ENCODE data around the gene SLC5A1.

Gene SLC5A1

GRCh38 chr22:32042924-32043323, at the start of gene SLC5A1:
Gene SLC5A1 (plus strand): TSS chr22:32043261. CDS start chr22:32043282, 21 bp downstream.
- DNase-seq (ENCODE audit: low read depth in 2 of 2) = no peak

- no peak for DNase-seq (ENCODE audit: low read depth in 2 of 2)
Measured at GRCh38 chr22:31995046-31995445, 48.0 kb upstream of the SLC5A1 start.

GRCh38 chr22:31995807-31996206, 47.3 kb upstream of the SLC5A1 start:
- no peak for DNase-seq (ENCODE audit: low read depth in 2 of 2)

GRCh38 chr22:31998784-31999385, 44.2 kb upstream of the SLC5A1 start:
- no peak for DNase-seq (ENCODE audit: low read depth in 2 of 2)

- DNase-seq (ENCODE audit: low read depth in 2 of 2) = no peak
Measured at GRCh38 chr22:32000181-32000580, 42.9 kb upstream of the SLC5A1 start.

GRCh38 chr22:32005453-32005852, 37.6 kb upstream of the SLC5A1 start:
- DNase-seq (ENCODE audit: low read depth in 2 of 2) = no peak

GRCh38 chr22:32013200-32013599, 29.9 kb upstream of the SLC5A1 start:
- no peak for DNase-seq (ENCODE audit: low read depth in 2 of 2)

- no peak for DNase-seq (ENCODE audit: low read depth in 2 of 2)
Measured at GRCh38 chr22:32016081-32016480, 27.0 kb upstream of the SLC5A1 start.

GRCh38 chr22:32018056-32018455, 25.0 kb upstream of the SLC5A1 start:
- DNase-seq (ENCODE audit: low read depth in 2 of 2) = no peak

GRCh38 chr22:32020117-32020516, 22.9 kb upstream of the SLC5A1 start:
- DNase-seq (ENCODE audit: low read depth in 2 of 2) = no peak

- no peak for DNase-seq (ENCODE audit: low read depth in 2 of 2)
Measured at GRCh38 chr22:32021716-32022115, 21.3 kb upstream of the SLC5A1 start.

- DNase-seq (ENCODE audit: low read depth in 2 of 2) = no peak
Measured at GRCh38 chr22:32023251-32023827, 19.7 kb upstream of the SLC5A1 start.

- no peak for DNase-seq (ENCODE audit: low read depth in 2 of 2)
Measured at GRCh38 chr22:32024796-32025195, 18.3 kb upstream of the SLC5A1 start.

GRCh38 chr22:32030518-32031247, 12.4 kb upstream of the SLC5A1 start:
- DNase-seq (ENCODE audit: low read depth in 2 of 2) = no peak

GRCh38 chr22:32031466-32031865, 11.6 kb upstream of the SLC5A1 start:
- DNase-seq (ENCODE audit: low read depth in 2 of 2) = no peak

GRCh38 chr22:32034275-32034674, 8.8 kb upstream of the SLC5A1 start:
- no peak for DNase-seq (ENCODE audit: low read depth in 2 of 2)

- no peak for DNase-seq (ENCODE audit: low read depth in 2 of 2)
Measured at GRCh38 chr22:32037236-32037635, 5.8 kb upstream of the SLC5A1 start.

GRCh38 chr22:32040324-32040904, 2.6 kb upstream of the SLC5A1 start:
- DNase-seq (ENCODE audit: low read depth in 2 of 2) = no peak

GRCh38 chr22:32043391-32043790, 330 bp downstream of the SLC5A1 start:
- no peak for DNase-seq (ENCODE audit: low read depth in 2 of 2)

GRCh38 chr22:32044477-32044876, 1.4 kb downstream of the SLC5A1 start:
- no peak for DNase-seq (ENCODE audit: low read depth in 2 of 2)

- no peak for DNase-seq (ENCODE audit: low read depth in 2 of 2)
Measured at GRCh38 chr22:32044913-32045312, 1.9 kb downstream of the SLC5A1 start.

GRCh38 chr22:32048069-32048468, 5.0 kb downstream of the SLC5A1 start:
- no peak for DNase-seq (ENCODE audit: low read depth in 2 of 2)

Measured in activated CD8-positive, alpha-beta memory T cell treated with anti-CD3 and anti-CD28 coated beads for 4 hours (primary cell).